BLaER1 treated with 17β-estradiol and CSF1 and Interleukin-3, amounts not matched to agents 10 nM and 100 nM (cell line): ENCODE measurements around the gene BMERB1.
"Not testable (repeated sequence)": the region's sequence is repeated elsewhere in the genome, so short reads cannot be mapped to it uniquely, and the experiment has no call there.

Experiments
- H3K27ac ChIP-seq, 11 experiments: shearing (Covaris generic); formaldehyde crosslinking; 2 replicates each; pipeline ENCODE4 v1.8.1; 2022
- H3K27me3 ChIP-seq, 11 experiments: shearing (Covaris generic); formaldehyde crosslinking; 2 replicates each; pipeline ENCODE4 v1.8.1; 2022
- H3K36me3 ChIP-seq, 11 experiments: shearing (Covaris generic); formaldehyde crosslinking; 2 replicates each; pipeline ENCODE4 v1.8.1; 2022
- H3K4me1 ChIP-seq, 10 experiments: shearing (Covaris generic); formaldehyde crosslinking; 2 replicates each; pipeline ENCODE4 v1.8.1; 2022
- H3K4me2 ChIP-seq, 11 experiments: shearing (Covaris generic); formaldehyde crosslinking; 2 replicates each; pipeline ENCODE4 v1.8.1; 2022
- H3K4me3 ChIP-seq, 10 experiments: shearing (Covaris generic); formaldehyde crosslinking; 2 replicates each; pipeline ENCODE4 v1.8.1; 2022
- H3K9ac ChIP-seq, 11 experiments: shearing (Covaris generic); formaldehyde crosslinking; 2 replicates each; pipeline ENCODE4 v1.8.1; 2022
- H3K9me3 ChIP-seq, 11 experiments: shearing (Covaris generic); formaldehyde crosslinking; replicated peaks in 1 of 11; 2 replicates each; pipeline ENCODE4 v1.8.1; 2022
- H4K20me1 ChIP-seq, 11 experiments: shearing (Covaris generic); formaldehyde crosslinking; 2 replicates each; pipeline ENCODE4 v1.8.1; 2022
- Cebpa-rat ChIP-seq, 11 experiments: shearing (Covaris generic); IDR thresholded peaks; 2 replicates each; pipeline ENCODE4 v1.8.1; 2022

BMERB1 gene

DNA sequence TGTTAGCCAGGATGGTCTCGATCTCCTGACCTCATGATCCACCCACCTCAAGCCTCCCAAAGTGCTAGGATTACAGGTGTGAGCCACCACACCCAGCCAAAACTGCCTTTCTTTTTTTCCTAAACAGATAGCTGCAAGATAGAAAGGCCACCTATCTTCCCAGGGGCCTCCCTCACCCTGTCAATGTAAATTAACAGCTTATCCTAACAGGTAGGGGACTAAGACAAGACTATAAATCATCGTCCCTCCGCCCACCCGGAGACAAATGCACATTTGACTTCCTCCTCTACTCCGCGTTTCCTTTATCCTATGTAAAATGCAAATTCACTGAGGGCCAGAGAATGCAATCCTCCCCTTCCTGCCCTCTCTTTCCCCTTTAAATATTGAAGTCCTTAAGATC, 137.2 kb downstream of the BMERB1 start:
- Histone ChIP-seq H3K27ac (peak overlapping the region in 2 of 11 experiments; percentile 11 to 42; a peak in 3 of 22 replicates), H3K4me2 (peak overlapping the region in 8 of 11 experiments; percentile 33 to 82 (median 61); a peak in 15 of 22 replicates), H3K27me3 (no peaks in the 10 kb centered on the region), H4K20me1 (no peaks in the 10 kb centered on the region), H3K36me3 (peaks cover 0 to 19% (median 0%) of the 10 kb centered on the region in 11 experiments; a peak in 2 of 22 replicates), H3K9me3 (peaks cover 26 to 79% (median 53%) of the 10 kb centered on the region in 11 experiments), H3K4me1 (peaks cover 10 to 62% (median 24%) of the 10 kb centered on the region in 10 experiments; a peak in 19 of 20 replicates), H3K9ac (0 out of 22 replicates have a peak overlapping the region, but pooled peaks of 1 of the 11 experiments have one; percentile 2), H3K4me3 (no peak overlapping the region)
- TF ChIP-seq Cebpa-rat (IDR thresholded peaks at IDR 0.05) = no peak

DNA sequence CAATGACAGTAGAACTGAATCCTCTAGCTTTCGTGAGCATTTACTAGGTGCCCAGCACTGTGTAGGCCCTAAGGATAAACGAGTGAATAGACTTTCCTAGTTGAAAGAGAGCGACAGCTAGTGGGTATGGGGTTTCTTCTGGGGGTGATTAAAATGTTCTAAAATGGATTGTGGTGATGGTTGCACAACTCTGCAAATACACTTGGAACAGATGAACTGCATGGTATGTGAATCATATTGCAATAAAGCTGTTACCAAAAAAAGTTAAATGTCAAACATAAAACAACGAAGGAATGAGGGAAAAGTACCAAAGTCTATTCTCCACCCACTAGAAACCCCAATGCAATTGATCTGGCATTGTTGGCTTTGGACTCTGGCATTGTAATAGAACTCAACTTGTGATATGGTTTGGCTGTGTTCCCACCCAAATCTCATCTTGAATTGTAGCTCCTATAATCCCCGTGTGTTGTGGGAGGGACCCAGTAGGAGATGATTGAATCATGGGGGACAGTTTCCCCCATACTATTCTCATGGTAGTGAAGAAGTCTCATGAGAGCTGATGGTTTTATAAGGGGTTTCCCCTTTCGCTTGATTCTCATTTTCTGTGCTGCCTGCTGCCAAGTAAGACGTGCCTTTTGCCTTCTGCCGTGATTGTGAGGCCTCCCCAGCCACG, 138.1 kb downstream of the BMERB1 start:
- H3K4me1 ChIP-seq = peaks cover 10 to 63% (median 24%) of the 10 kb centered on the region in 10 experiments; a peak in 19 of 20 replicates
- TF ChIP-seq Cebpa-rat (IDR thresholded peaks at IDR 0.05) = 0 out of 22 replicates have a peak, but pooled peaks of 1 of the 11 experiments have one; percentile 37
- no peaks in the 10 kb centered on the region for H4K20me1 ChIP-seq
- H3K27me3 ChIP-seq = no peaks in the 10 kb centered on the region
- H3K9me3 ChIP-seq = peaks cover 35 to 88% (median 54%) of the 10 kb centered on the region in 11 experiments
- H3K36me3 ChIP-seq = peaks cover 0 to 21% (median 0%) of the 10 kb centered on the region in 11 experiments; a peak in 3 of 22 replicates
- H3K4me3 ChIP-seq = peak overlapping the region in 3 of 10 experiments; percentile 3 to 37 (median 32); a peak in 3 of 20 replicates
- H3K27ac ChIP-seq = peak overlapping the region in 3 of 11 experiments; percentile 8 to 42 (median 11); a peak in 3 of 22 replicates
- H3K9ac ChIP-seq = no peak overlapping the region; a peak in 1 of 22 replicates
- H3K4me2 ChIP-seq = peak overlapping the region; percentile 6 to 82 (median 51); a peak in 21 of 22 replicates

DNA sequence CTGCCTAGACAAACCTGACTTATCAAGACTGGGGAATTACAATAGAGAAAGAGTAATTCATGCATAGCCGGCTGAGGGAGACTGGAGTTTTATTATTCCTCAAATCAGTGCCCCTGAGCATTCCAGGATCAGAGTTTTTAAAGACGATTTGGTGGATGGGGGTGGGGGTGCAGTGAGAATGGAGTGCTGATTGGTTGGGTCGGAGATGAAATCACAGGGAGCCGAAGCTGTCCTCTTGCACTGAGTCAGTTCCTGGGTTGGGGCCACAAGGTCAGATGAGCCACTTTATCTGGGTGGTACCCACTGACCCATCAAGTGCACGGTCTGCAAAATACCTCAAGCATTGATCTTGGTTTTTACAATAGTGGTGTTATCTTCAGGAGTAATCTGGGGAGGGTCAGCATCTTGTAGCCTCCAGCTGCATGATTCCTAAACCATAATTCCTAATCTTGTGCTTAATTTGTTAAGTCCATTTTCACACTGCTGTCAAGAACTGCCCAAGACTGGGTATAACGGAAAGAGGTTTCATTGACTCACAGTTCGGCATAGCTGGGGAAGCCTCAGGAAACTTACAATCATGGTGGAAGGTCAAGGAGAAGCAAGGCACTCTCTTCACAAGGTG, 139.0 kb downstream of the BMERB1 start:
- Histone ChIP-seq H3K4me1 (peaks cover 10 to 63% (median 24%) of the 10 kb centered on the region in 10 experiments; a peak in 19 of 20 replicates), H3K4me2 (peak overlapping the region; percentile 6 to 82 (median 51); a peak in 20 of 22 replicates), H4K20me1 (no peaks in the 10 kb centered on the region), H3K27me3 (no peaks in the 10 kb centered on the region), H3K36me3 (peaks cover 0 to 25% (median 0%) of the 10 kb centered on the region in 11 experiments; a peak in 3 of 22 replicates), H3K9ac (no peak overlapping the region), H3K27ac (peak overlapping the region in 2 of 11 experiments; percentile 8 to 11; a peak in 1 of 22 replicates), H3K4me3 (peak overlapping the region in 4 of 10 experiments; percentile 2 to 37 (median 18); a peak in 3 of 20 replicates), H3K9me3 (peaks cover 40 to 96% (median 60%) of the 10 kb centered on the region in 11 experiments)
- TF ChIP-seq Cebpa-rat (IDR thresholded peaks at IDR 0.05) = no peak

DNA sequence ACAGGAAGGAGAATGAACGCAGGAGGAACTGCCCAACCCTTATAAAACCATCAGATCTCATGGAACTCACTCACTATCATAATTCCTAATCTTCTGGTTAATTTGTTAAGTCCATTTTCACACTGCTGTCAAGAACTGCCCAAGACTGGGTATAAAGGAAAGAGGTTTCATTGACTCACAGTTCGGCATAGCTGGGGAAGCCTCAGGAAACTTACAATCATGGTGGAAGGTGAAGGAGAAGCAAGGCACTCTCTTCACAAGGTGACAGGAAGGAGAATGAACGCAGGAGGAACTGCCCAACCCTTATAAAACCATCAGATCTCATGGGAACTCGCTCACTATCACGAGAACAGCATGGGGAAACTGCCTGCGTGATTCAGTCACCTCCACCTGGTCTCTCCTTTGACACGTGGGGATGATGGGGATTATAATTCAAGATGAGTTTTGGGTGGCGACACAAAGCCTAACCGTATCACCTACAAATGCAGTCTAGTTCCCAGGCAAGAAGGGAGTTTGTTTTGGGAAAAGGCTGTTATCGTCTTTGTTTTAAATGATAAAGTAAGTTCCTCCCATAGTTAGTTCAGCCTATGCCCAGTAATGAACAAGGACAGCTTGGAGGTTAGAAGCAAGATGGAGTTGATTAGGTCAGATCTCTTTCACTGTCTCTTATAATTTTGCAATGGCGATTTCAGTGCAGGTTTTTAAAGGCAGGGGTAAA, 139.7 kb downstream of the BMERB1 start:
- peaks cover 10 to 63% (median 24%) of the 10 kb centered on the region in 10 experiments; a peak in 19 of 20 replicates for H3K4me1 ChIP-seq

GRCh38 chr16:15574614-15574948, 140.2 kb downstream of the BMERB1 start:
- H3K36me3 ChIP-seq = peaks cover 0 to 25% (median 0%) of the 10 kb centered on the region in 11 experiments; a peak in 3 of 22 replicates
- no peak for TF ChIP-seq Cebpa-rat (IDR thresholded peaks at IDR 0.05)
- H4K20me1 ChIP-seq = no peaks in the 10 kb centered on the region
- H3K27me3 ChIP-seq = no peaks in the 10 kb centered on the region
- H3K4me1 ChIP-seq = peaks cover 10 to 60% (median 24%) of the 10 kb centered on the region in 10 experiments; a peak in 19 of 20 replicates
- H3K9ac ChIP-seq = no peak overlapping the region
- H3K4me3 ChIP-seq = no peak overlapping the region
- no peak overlapping the region for H3K4me2 ChIP-seq
- peaks cover 40 to 87% (median 60%) of the 10 kb centered on the region in 11 experiments for H3K9me3 ChIP-seq
- no peak overlapping the region for H3K27ac ChIP-seq

More for the DNA sequence above, 139.7 kb downstream of the BMERB1 start:
- H4K20me1 ChIP-seq, H3K27me3 ChIP-seq, H3K27ac ChIP-seq, H3K4me3 ChIP-seq, H3K9ac ChIP-seq: not testable (repeated sequence)
- H3K4me2 ChIP-seq = peak overlapping the region in 2 of 11 experiments; percentile 66 to 82; a peak in 5 of 22 replicates
- H3K9me3 ChIP-seq = peaks cover 40 to 92% (median 60%) of the 10 kb centered on the region in 11 experiments
- H3K36me3 ChIP-seq = peaks cover 0 to 25% (median 0%) of the 10 kb centered on the region in 11 experiments; a peak in 3 of 22 replicates

- Histone ChIP-seq H3K9ac (no peak overlapping the region), H3K27me3 (no peaks in the 10 kb centered on the region), H4K20me1 (no peaks in the 10 kb centered on the region), H3K27ac (no peak overlapping the region), H3K36me3 (peaks cover 0 to 20% (median 0%) of the 10 kb centered on the region in 11 experiments; a peak in 3 of 22 replicates), H3K4me3 (no peak overlapping the region), H3K4me2 (peak overlapping the region in 2 of 11 experiments; percentile 15 to 20; a peak in 3 of 22 replicates), H3K4me1 (peaks cover 10 to 53% (median 24%) of the 10 kb centered on the region in 10 experiments; a peak in 19 of 20 replicates), H3K9me3 (peaks cover 40 to 78% (median 55%) of the 10 kb centered on the region in 11 experiments)
- no peak for TF ChIP-seq Cebpa-rat (IDR thresholded peaks at IDR 0.05)
Observed at GRCh38 chr16:15575293-15576049, 141.1 kb downstream of the BMERB1 start.

DNA sequence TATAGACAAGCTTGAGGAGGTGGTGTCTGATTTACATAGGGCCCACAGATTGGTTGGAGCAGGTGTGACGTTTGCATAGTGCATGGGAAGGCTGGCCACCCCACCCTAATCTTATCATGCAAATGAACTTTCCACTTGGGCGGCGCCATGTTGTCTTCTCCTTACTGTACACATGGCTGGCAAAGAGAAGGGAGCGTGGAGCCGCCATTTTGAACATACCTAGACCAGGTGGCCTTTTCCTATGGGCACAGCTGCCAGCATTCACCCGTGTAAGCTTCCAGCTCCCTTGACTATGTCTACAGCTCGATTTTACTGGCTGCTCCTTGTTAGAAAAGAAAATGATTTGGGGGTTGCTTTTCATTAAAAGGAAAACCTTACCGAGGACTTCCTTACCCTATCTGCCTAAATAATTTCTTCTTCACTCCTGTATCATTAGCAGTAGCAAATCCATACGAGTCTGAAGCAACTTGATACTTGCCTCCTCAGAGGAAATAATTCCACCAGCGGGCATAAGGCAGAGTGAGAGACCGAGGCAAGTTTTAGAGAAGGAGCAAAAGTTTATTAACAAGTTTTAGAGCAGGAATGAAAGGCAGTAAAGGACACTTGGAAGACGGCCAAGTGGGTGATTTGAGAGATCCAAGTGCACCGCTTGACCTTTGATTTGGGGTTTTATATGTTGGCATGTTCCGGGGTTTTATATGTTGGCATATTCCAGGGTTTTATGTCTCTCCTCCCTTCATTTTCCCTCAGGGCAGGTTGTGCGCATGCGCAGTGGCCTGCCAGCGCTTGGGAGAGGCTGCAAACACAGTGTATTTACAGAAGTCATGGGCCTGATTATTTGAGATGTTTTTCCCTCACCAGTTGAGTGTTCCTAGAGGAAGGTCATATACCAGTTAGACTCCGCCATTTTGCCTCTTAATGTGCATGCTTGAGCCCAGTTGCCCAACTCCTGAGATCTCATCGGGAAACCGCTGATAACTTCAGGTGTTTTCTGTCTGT, 142.9 kb downstream of the BMERB1 start:
- Histone ChIP-seq H3K9ac (no peak overlapping the region), H4K20me1 (no peaks in the 10 kb centered on the region), H3K9me3 (peaks cover 33 to 60% (median 48%) of the 10 kb centered on the region in 11 experiments), H3K36me3 (peaks cover 0 to 15% (median 0%) of the 10 kb centered on the region in 11 experiments; a peak in 3 of 22 replicates), H3K4me2 (no peak overlapping the region), H3K4me3 (no peak overlapping the region), H3K27me3 (no peaks in the 10 kb centered on the region), H3K4me1 (peaks cover 10 to 53% (median 27%) of the 10 kb centered on the region in 10 experiments; a peak in 19 of 20 replicates), H3K27ac (no peak overlapping the region)
- TF ChIP-seq Cebpa-rat (IDR thresholded peaks at IDR 0.05) = no peak
